K562 (cell line): ENCODE data around the gene AP1AR. TPM values are rescaled to one million over a fixed set of nuclear protein-coding genes. Genes with fewer than 3 reads are reported as not detected.

Source experiments
- ATAC-seq: fragments of 200-7000 bp; cut with Tn5 transposase; 3 replicates; pipeline ENCODE4 v1.9.1; 2020; ENCODE audit warnings: moderate library complexity
- BruUV-seq: library from RNA; stranded (reverse); fragments of 400-500 nt; replicated peaks from 2 replicates; lab custom pipeline; 2021; lab: Mats Ljungman, UMichigan
- CTCF ChIA-PET: fragments of 300-600 bp; formaldehyde crosslinking; extraction: SDS; loops from one replicate; lab custom pipeline; 2021; ENCODE audit warnings: low intra/inter-chr PET ratio; lab: Yijun Ruan, JAX
- POLR2A ChIA-PET: fragments of 300-600, 350-650 bp; sonication (Branson Sonifier 250); formaldehyde crosslinking; extraction: SDS; loops from one replicate; lab custom pipeline; 2021; ENCODE audit warnings: antibody characterized with exemption, inconsistent platforms; lab: Yijun Ruan, JAX
- DNase-seq, 4 experiments: peaks; one replicate each; pipeline versions ENCODE4 v3.0.0 to v3.0.0-alpha.2; 2011 to 2018; ENCODE audit warnings: low spot score in 3 of 4, mixed read lengths in 3 of 4; ENCODE audit errors: extremely low read depth in 1 of 4
- FAIRE-seq: peaks from 2 replicates; lab custom pipeline; 2011; peaks lifted over from hg19 to GRCh38; lab: Jason Lieb, UNC
- H2AFZ ChIP-seq: 2 replicates; pipeline ENCODE4 v1.6.0; 2011; ENCODE audit warnings: low read depth, low read length, control low read depth, inconsistent platforms
- H3K27ac ChIP-seq: fragments of 200-600 bp; 3 replicates; pipeline ENCODE4 v1.8.0; 2011; ENCODE audit warnings: low read depth, mild to moderate bottlenecking, control low read depth, inconsistent platforms, low read length, moderate library complexity, mixed read lengths; ENCODE audit errors: extremely low read depth
- H3K27me3 ChIP-seq, 2 experiments: fragments of 300-600 bp in 1 of 2; 2 replicates in 1 of 2; 3 replicates in 1 of 2; pipeline versions ENCODE4 v1.6.0 to v1.8.0; 2011; ENCODE audit warnings: inconsistent platforms in 2 of 2, low read length in 2 of 2, mild to moderate bottlenecking in 1 of 2, mixed read lengths in 1 of 2, moderate library complexity in 1 of 2; ENCODE audit not compliant: control insufficient read depth in 2 of 2, insufficient read depth in 2 of 2
- H3K36me3 ChIP-seq: fragments of 300-600 bp; 3 replicates; pipeline ENCODE4 v1.8.0; 2011; ENCODE audit warnings: mild to moderate bottlenecking, low read length, inconsistent platforms; ENCODE audit not compliant: control insufficient read depth, insufficient read depth
- H3K4me1 ChIP-seq, 2 experiments: fragments of 200-600 bp in 1 of 2; replicated peaks in 1 of 2; 2 replicates in 1 of 2; 3 replicates in 1 of 2; pipeline versions ENCODE4 v1.5.1 to v1.8.0; 2011; ENCODE audit warnings: inconsistent platforms in 2 of 2, low read length in 2 of 2, mild to moderate bottlenecking in 1 of 2, mixed read lengths in 1 of 2, moderate library complexity in 1 of 2; ENCODE audit not compliant: control insufficient read depth in 2 of 2, insufficient read depth in 2 of 2
- H3K4me2 ChIP-seq: 2 replicates; pipeline ENCODE4 v1.6.1; 2011; ENCODE audit warnings: low read length, control low read depth, inconsistent platforms, mixed read lengths; ENCODE audit not compliant: insufficient read depth
- H3K4me3 ChIP-seq: fragments of 200-600 bp; sonication (generic), shearing (Covaris generic); 2 replicates; pipeline ENCODE4 v1.5.1; 2016; ENCODE audit warnings: control low read depth, inconsistent platforms
- H3K79me2 ChIP-seq: fragments of 200-600 bp; 3 replicates; pipeline ENCODE4 v1.8.0; 2011; ENCODE audit warnings: low read length, inconsistent platforms; ENCODE audit not compliant: control insufficient read depth, insufficient read depth
- H3K9ac ChIP-seq, 2 experiments: 2 replicates each; pipeline versions ENCODE4 v1.6.0 to v1.6.1; 2011; ENCODE audit warnings: low read depth in 2 of 2, low read length in 2 of 2, control low read depth in 1 of 2, inconsistent platforms in 1 of 2, mild to moderate bottlenecking in 1 of 2, mixed read lengths in 1 of 2; ENCODE audit not compliant: insufficient read depth in 1 of 2
- H3K9me1 ChIP-seq: one replicate; pipeline ENCODE4 v1.6.0; 2011; ENCODE audit warnings: inconsistent platforms, mild to moderate bottlenecking, low read length, moderate library complexity; ENCODE audit not compliant: control insufficient read depth, insufficient read depth
- H3K9me3 ChIP-seq: replicated peaks from 2 replicates; pipeline ENCODE4 v1.5.1; 2011; ENCODE audit warnings: low read depth, low read length, inconsistent platforms; ENCODE audit not compliant: control insufficient read depth, insufficient read depth
- H4K20me1 ChIP-seq: replicated peaks from 2 replicates; pipeline ENCODE4 v1.6.1; 2011; ENCODE audit warnings: low read length, inconsistent platforms, mixed read lengths; ENCODE audit not compliant: control insufficient read depth, insufficient read depth
- ARID1B ChIP-seq: fragments of 450-650 bp; IDR thresholded peaks from 2 replicates; pipeline ENCODE4 v1.6.1; 2016; ENCODE audit warnings: antibody characterized with exemption, mild to moderate bottlenecking, inconsistent platforms
- CBFA2T2 ChIP-seq: fragments of 450-650 bp; conservative IDR thresholded peaks from 2 replicates; pipeline ENCODE4 v1.6.1; 2017; ENCODE audit warnings: mild to moderate bottlenecking
- CBFA2T3 ChIP-seq: fragments of 450-650 bp; IDR thresholded peaks from 2 replicates; pipeline ENCODE4 v1.6.1; 2017
- CCNT2 ChIP-seq: IDR thresholded peaks from 2 replicates; pipeline ENCODE4 v1.6.1; 2011; ENCODE audit warnings: borderline replicate concordance, low read depth, mild to moderate bottlenecking, moderate library complexity, mixed read lengths, low read length; ENCODE audit not compliant: insufficient read length; ENCODE audit errors: extremely low read depth
- DIDO1 ChIP-seq: fragments of 450-650 bp; IDR thresholded peaks from 2 replicates; pipeline ENCODE4 v1.6.1; 2016; ENCODE audit warnings: low read depth, missing biosample characterization, missing genetic modification characterization
- ETV1 ChIP-seq: fragments of 450-650 bp; conservative IDR thresholded peaks from 2 replicates; pipeline ENCODE4 v1.6.1; 2016; ENCODE audit warnings: missing genetic modification characterization, control low read depth, low read depth, missing compliant biosample characterization
- FOXA1 ChIP-seq: fragments of 450-650 bp; IDR thresholded peaks from 2 replicates; pipeline ENCODE4 v1.6.1; 2016; ENCODE audit warnings: mild to moderate bottlenecking, borderline replicate concordance
- HDAC1 ChIP-seq, 2 experiments: fragments of 450-650 bp; IDR thresholded peaks; 2 replicates each; pipeline ENCODE4 v1.6.1; 2016 to 2017; ENCODE audit warnings: inconsistent platforms in 1 of 2, mild to moderate bottlenecking in 1 of 2, moderate library complexity in 1 of 2
- HDAC2 ChIP-seq: fragments of 450-650 bp; IDR thresholded peaks from 2 replicates; pipeline ENCODE4 v1.6.1; 2016; ENCODE audit warnings: mild to moderate bottlenecking
- KDM1A ChIP-seq, 2 experiments: fragments of 450-650 bp; IDR thresholded peaks; 2 replicates each; pipeline ENCODE4 v1.6.1; 2016; ENCODE audit warnings: mild to moderate bottlenecking in 2 of 2
- KLF10 ChIP-seq: fragments of 250-450 bp; sonication (Bioruptor Pico); IDR thresholded peaks from 2 replicates; pipeline ENCODE4 v1.6.1; 2021; ENCODE audit warnings: matching md5 sums
- NCOR1 ChIP-seq: fragments of 450-650 bp; IDR thresholded peaks from 2 replicates; pipeline ENCODE4 v1.6.1; 2016; ENCODE audit warnings: mild to moderate bottlenecking, moderate library complexity
- PTRF ChIP-seq: fragments of 450-650 bp; IDR thresholded peaks from 2 replicates; pipeline ENCODE4 v1.6.1; 2016; ENCODE audit warnings: mild to moderate bottlenecking, missing genetic modification characterization, missing compliant biosample characterization
- RCOR1 ChIP-seq, 2 experiments: IDR thresholded peaks; 2 replicates each; pipeline ENCODE4 v1.6.1; 2012; ENCODE audit warnings: low read depth in 2 of 2, low read length in 2 of 2, borderline replicate concordance in 1 of 2, improper control_type of control experiment in 1 of 2
- SOX6 ChIP-seq: fragments of 450-650 bp; IDR thresholded peaks from 2 replicates; pipeline ENCODE4 v1.6.1; 2014; ENCODE audit warnings: mild to moderate bottlenecking
- STAT5A ChIP-seq: IDR thresholded peaks from 2 replicates; pipeline ENCODE4 v1.6.1; 2012; ENCODE audit warnings: low read length, inconsistent platforms, borderline replicate concordance
- TCF3 ChIP-seq: sonication (generic); formaldehyde crosslinking; IDR thresholded peaks from 2 replicates; pipeline ENCODE4 v1.4.0; 2020; ENCODE audit warnings: mild to moderate bottlenecking, missing genetic modification reagents
- WGBS: fragments of 100-300 bp; shearing (Covaris generic); methylation state at CpG from one replicate; pipeline ENCODE4 v1.1.6; 2016; ENCODE audit warnings: low coverage, mixed read lengths; ENCODE audit not compliant: insufficient coverage; ENCODE audit errors: missing lambda C conversion rate; 5-methylcytosine and 5-hydroxymethylcytosine counted together
- in situ Hi-C: fragments of 300-500 bp; cut with MboI; formaldehyde crosslinking; loops from 4 replicates; pipeline ENCODE4 v1.15.0; 2018; ENCODE audit warnings: inconsistent platforms, mixed read lengths
- intact Hi-C: fragments of 100-400 bp; cut with micrococcal nuclease; formaldehyde crosslinking; loops from 2 replicates; pipeline ENCODE4 v1.14.2; 2022
- polyA plus RNA-seq, 8 experiments: library from polyadenylated mRNA; depleted of rRNA in 4 of 8; stranded (reverse) in 5 of 8; unstranded in 3 of 8; fragments of >200 nt; fragmentation: Nextera tagmentation in 2 of 8; fragmentation: Illumina TruSeq in 1 of 8; extraction: Ambion mirVana in 2 of 8; extraction: Trizol in 1 of 8; gene quantifications; 2 replicates each; pipeline versions ENCODE4 v1.2.1 to v1.2.3, GENCODE V29; 2011 to 2014; ENCODE audit warnings: inconsistent platforms in 1 of 8, missing spikeins in 1 of 8
- total RNA-seq, 7 experiments: library from RNA; depleted of rRNA in 6 of 7; stranded (reverse); fragments of >200 nt in 6 of 7; fragmentation: Illumina TruSeq in 2 of 7; extraction: Trizol in 2 of 7; gene quantifications; 2 replicates each; pipeline versions ENCODE4 v1.2.1 to v1.2.3, GENCODE V29; 2011 to 2021; ENCODE audit warnings: low replicate concordance in 1 of 7
- TF ChIP-seq, protein P1 (sequence below): sonication (generic); formaldehyde crosslinking; IDR thresholded peaks from 2 replicates; pipeline ENCODE4 v1.8.0; 2022; ENCODE audit warnings: mild to moderate bottlenecking, low read depth, missing genetic modification reagents
- TF ChIP-seq, protein P2 (sequence below): fragments of 450-650 bp; IDR thresholded peaks from 2 replicates; pipeline ENCODE4 v1.6.1; 2016; ENCODE audit warnings: antibody characterized with exemption
- TF ChIP-seq, protein P3 (sequence below): fragments of 200-800 bp; sonication (Bioruptor generic); IDR thresholded peaks from 2 replicates; pipeline ENCODE4 v1.6.1; 2017; ENCODE audit warnings: missing genetic modification characterization, missing compliant biosample characterization

AP1AR gene
- total and polyA plus RNA-seq, 9 of the 15 experiments (the other 6 are each of a cell fraction or from before 2014, with no cell fraction given) = 2.6 to 20.7 (median 12.2) TPM

DNA sequence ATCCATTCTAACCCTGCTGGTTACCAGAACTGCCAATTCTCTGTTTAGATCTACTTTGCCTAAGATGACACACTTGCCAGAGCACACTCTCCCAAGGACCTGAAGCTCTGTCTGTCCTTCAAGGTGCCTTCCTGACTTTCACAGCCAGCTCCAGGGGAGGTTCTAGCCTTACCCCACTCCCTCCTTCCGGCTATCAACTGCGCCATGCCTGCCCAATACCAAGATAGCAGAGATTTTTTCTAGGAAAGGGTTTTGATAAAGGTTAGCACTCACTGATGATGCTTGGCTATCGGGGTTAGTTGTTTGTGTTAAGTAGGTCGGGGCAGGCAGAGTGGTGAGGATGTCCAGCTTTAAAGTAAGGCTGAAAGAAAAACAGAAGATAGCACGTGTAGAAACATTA lies 79.9 kb downstream of the AP1AR start:
- DNase-seq (peak in 2 of 4 experiments; percentile 11 to 31), ATAC-seq (peak; percentile 51; the same call in 1 of the 3 replicates), FAIRE-seq (peak; percentile 64)
- Histone ChIP-seq H2AFZ (no peak overlapping the region), H3K27ac (no peak overlapping the region), H3K4me2 (no peak overlapping the region), H3K9me1 (no peaks in the 10 kb centered on the region), H3K9ac (no peak overlapping the region), H3K79me2 (no peaks in the 10 kb centered on the region), H4K20me1 (no peaks in the 10 kb centered on the region; the same call in 1 of the 2 replicates), H3K27me3 (no peaks in the 10 kb centered on the region; a peak in 1 of 5 replicates), H3K4me3 (no peak overlapping the region), H3K9me3 (no peaks in the 10 kb centered on the region), H3K36me3 (no peaks in the 10 kb centered on the region), H3K4me1 (peaks cover 4 to 13% of the 10 kb centered on the region in 2 experiments)
- 0% methylated on average over 5 of the region's 5 CpGs for WGBS
- no TSS peak for BruUV-seq
- ChIA-PET CTCF (no interaction called here), POLR2A (interaction anchor here (0.9 kb wide), 1 partner anchor 10 kb away, joined by 5 read pairs; no protein-coding TSS in a partner anchor)
- intact Hi-C loops (no loop called here), in situ Hi-C loops (no loop called here)
- peak; percentile 20 to 97; a peak in 2 of 4 replicates for TF ChIP-seq RCOR1 (IDR thresholded peaks at IDR 0.05; ENCODE audit: borderline replicate concordance in 1 of 2, low read depth in 2 of 2, low read length in 2 of 2)
- TF ChIP-seq ETV1 (tag) = peak; percentile 68
- peak; percentile 56 for TF ChIP-seq STAT5A
- TF ChIP-seq NCOR1 = peak; percentile 50; the same call in 1 of the 2 replicates
- TF ChIP-seq HDAC1 (IDR thresholded peaks at IDR 0.05) = peak in 1 of 2 experiments; percentile 16; a peak in 1 of 4 replicates
- no peak for TF ChIP-seq KLF10 (CRISPR knock-in tag)
- no peak for TF ChIP-seq SOX6
- peak; percentile 75 for TF ChIP-seq CBFA2T3
- TF ChIP-seq CBFA2T2 = peak; percentile 42
- no peak for TF ChIP-seq DIDO1 (tag)
- peak; percentile 28 for TF ChIP-seq CCNT2
- peak; percentile 70 for TF ChIP-seq TCF3
- TF ChIP-seq PTRF (tag) = no peak
- TF ChIP-seq, protein P1, sequence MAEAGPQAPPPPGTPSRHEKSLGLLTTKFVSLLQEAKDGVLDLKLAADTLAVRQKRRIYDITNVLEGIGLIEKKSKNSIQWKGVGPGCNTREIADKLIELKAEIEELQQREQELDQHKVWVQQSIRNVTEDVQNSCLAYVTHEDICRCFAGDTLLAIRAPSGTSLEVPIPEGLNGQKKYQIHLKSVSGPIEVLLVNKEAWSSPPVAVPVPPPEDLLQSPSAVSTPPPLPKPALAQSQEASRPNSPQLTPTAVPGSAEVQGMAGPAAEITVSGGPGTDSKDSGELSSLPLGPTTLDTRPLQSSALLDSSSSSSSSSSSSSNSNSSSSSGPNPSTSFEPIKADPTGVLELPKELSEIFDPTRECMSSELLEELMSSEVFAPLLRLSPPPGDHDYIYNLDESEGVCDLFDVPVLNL (CRISPR knock-in tag) = no peak
- TF ChIP-seq FOXA1 = no peak
- TF ChIP-seq, protein P2, sequence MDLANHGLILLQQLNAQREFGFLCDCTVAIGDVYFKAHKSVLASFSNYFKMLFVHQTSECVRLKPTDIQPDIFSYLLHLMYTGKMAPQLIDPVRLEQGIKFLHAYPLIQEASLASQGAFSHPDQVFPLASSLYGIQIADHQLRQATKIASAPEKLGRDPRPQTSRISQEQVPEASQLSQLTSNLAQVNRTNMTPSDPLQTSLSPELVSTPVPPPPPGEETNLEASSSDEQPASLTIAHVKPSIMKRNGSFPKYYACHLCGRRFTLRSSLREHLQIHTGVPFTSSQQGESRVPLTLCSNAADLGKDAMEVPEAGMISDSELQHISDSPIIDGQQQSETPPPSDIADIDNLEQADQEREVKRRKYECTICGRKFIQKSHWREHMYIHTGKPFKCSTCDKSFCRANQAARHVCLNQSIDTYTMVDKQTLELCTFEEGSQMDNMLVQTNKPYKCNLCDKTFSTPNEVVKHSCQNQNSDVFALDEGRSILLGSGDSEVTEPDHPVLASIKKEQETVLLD = no peak
- peak; percentile 50; the same call in 1 of the 2 replicates for TF ChIP-seq HDAC2
- TF ChIP-seq, protein P3, sequence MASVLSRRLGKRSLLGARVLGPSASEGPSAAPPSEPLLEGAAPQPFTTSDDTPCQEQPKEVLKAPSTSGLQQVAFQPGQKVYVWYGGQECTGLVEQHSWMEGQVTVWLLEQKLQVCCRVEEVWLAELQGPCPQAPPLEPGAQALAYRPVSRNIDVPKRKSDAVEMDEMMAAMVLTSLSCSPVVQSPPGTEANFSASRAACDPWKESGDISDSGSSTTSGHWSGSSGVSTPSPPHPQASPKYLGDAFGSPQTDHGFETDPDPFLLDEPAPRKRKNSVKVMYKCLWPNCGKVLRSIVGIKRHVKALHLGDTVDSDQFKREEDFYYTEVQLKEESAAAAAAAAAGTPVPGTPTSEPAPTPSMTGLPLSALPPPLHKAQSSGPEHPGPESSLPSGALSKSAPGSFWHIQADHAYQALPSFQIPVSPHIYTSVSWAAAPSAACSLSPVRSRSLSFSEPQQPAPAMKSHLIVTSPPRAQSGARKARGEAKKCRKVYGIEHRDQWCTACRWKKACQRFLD (CRISPR knock-in tag) = no peak
- TF ChIP-seq KDM1A (IDR thresholded peaks at IDR 0.05) = peak; percentile 77 to 81
- peak; percentile 50 for TF ChIP-seq ARID1B
